PC-3 (cell line): ENCODE data around the gene TGFA. TPM values are rescaled to one million over a fixed set of nuclear protein-coding genes. Genes with fewer than 3 reads are reported as not detected.

ENCODE experiments used
- ATAC-seq: fragments of 200-7000 bp; cut with Tn5 transposase; 2 replicates; pipeline ENCODE4 v1.9.1; 2020; ENCODE audit warnings: mild to moderate bottlenecking, moderate library complexity
- BruUV-seq: library from RNA; stranded (reverse); fragments of 400-500 nt; replicated peaks from 2 replicates; lab custom pipeline; 2021; lab: Mats Ljungman, UMichigan
- CTCF ChIA-PET: fragments of 300-600 bp; sonication (Branson Sonifier 250); formaldehyde crosslinking; loops from one replicate; lab custom pipeline; 2022; ENCODE audit warnings: antibody characterized with exemption; lab: Charles Lee
- POLR2A ChIA-PET: fragments of 300-600 bp; sonication (Branson Sonifier 250); formaldehyde crosslinking; loops from one replicate; lab custom pipeline; 2022; ENCODE audit warnings: antibody characterized with exemption; ENCODE audit not compliant: unreplicated experiment; lab: Charles Lee
- DNase-seq: peaks from one replicate; pipeline ENCODE4 v3.0.0-alpha.2; 2015
- H2AFZ ChIP-seq: fragments of 300-600 bp; sonication (generic); 2 replicates; pipeline ENCODE4 v1.6.0; 2016; ENCODE audit warnings: antibody characterized with exemption, low read length
- H3F3A ChIP-seq: fragments of 300-600 bp; sonication (generic); one replicate; pipeline ENCODE4 v1.6.0; 2017; ENCODE audit warnings: antibody characterized with exemption, low read length, control low read depth, mild to moderate bottlenecking; ENCODE audit not compliant: unreplicated experiment
- H3K27ac ChIP-seq: fragments of 300-600 bp; sonication (generic); 2 replicates; pipeline ENCODE4 v1.5.1; 2016; ENCODE audit warnings: mild to moderate bottlenecking, low read length
- H3K27me3 ChIP-seq: fragments of 300-600 bp; sonication (generic); 2 replicates; pipeline ENCODE4 v1.6.1; 2016; ENCODE audit warnings: low read length, mixed read lengths
- H3K36me3 ChIP-seq: fragments of 300-600 bp; sonication (generic); 2 replicates; pipeline ENCODE4 v1.6.1; 2016; ENCODE audit warnings: low read depth, mixed run types, low read length, mixed read lengths
- H3K4me1 ChIP-seq: fragments of 300-600 bp; sonication (generic); 2 replicates; pipeline ENCODE4 v1.5.1; 2016; ENCODE audit warnings: low read length; ENCODE audit not compliant: insufficient read depth
- H3K4me2 ChIP-seq: fragments of 300-600 bp; sonication (generic); 2 replicates; pipeline ENCODE4 v1.6.0; 2016; ENCODE audit warnings: low read length
- H3K4me3 ChIP-seq: fragments of 300-600 bp; sonication (generic); 2 replicates; pipeline ENCODE4 v1.5.1; 2016; ENCODE audit warnings: mild to moderate bottlenecking, low read length, mixed read lengths
- H3K79me2 ChIP-seq: fragments of 300-600 bp; sonication (generic); 2 replicates; pipeline ENCODE4 v1.6.1; 2017; ENCODE audit warnings: low read length, mixed read lengths
- H3K9ac ChIP-seq: fragments of 300-600 bp; sonication (generic); 2 replicates; pipeline ENCODE4 v1.6.0; 2016; ENCODE audit warnings: mild to moderate bottlenecking, low read length
- H3K9me2 ChIP-seq: fragments of 300-600 bp; sonication (generic); replicated peaks from 2 replicates; pipeline ENCODE4 v1.6.1; 2016; ENCODE audit warnings: mixed run types, low read length, mixed read lengths
- H3K9me3 ChIP-seq: fragments of 300-600 bp; sonication (generic); 2 replicates; pipeline ENCODE4 v1.6.1; 2016; ENCODE audit warnings: low read length, mixed read lengths
- H4K20me1 ChIP-seq: fragments of 300-600 bp; sonication (generic); 2 replicates; pipeline ENCODE4 v1.6.1; 2016; ENCODE audit warnings: low read length, mixed read lengths
- EZH2 ChIP-seq: fragments of 300-600 bp; sonication (generic); IDR thresholded peaks from one replicate; pipeline ENCODE4 v1.6.1; 2017; ENCODE audit warnings: antibody characterized with exemption, mild to moderate bottlenecking, low read length; ENCODE audit not compliant: unreplicated experiment
- EZH2phosphoT487 ChIP-seq: fragments of 300-600 bp; sonication (generic); IDR thresholded peaks from 2 replicates; pipeline ENCODE4 v1.6.1; 2018; ENCODE audit warnings: mild to moderate bottlenecking, antibody characterized with exemption, low read length, borderline replicate concordance
- intact Hi-C: fragments of 100-400 bp; cut with micrococcal nuclease; formaldehyde crosslinking; loops from 2 replicates; pipeline ENCODE4 v1.9.0; 2023
- total RNA-seq: library from RNA; depleted of rRNA; stranded (reverse); fragments of >200 nt; gene quantifications from 2 replicates; pipeline ENCODE4 v1.2.3, GENCODE V29; 2014
- TF ChIP-seq, protein P1 (sequence below): fragments of 300-600 bp; sonication (generic); conservative IDR thresholded peaks from 2 replicates; pipeline ENCODE4 v1.5.1; 2017; ENCODE audit warnings: antibody characterized with exemption, low read depth, mild to moderate bottlenecking, low read length

The TGFA gene
- total RNA-seq, 1 experiment from 2014 or later: 45.0 TPM

GRCh38 chr2:70537840-70538239, 15.8 kb downstream of the TGFA start:
- BruUV-seq: no TSS peak
- TF ChIP-seq EZH2phosphoT487 (no peak), EZH2 (no peak)
- TF ChIP-seq, protein P1, sequence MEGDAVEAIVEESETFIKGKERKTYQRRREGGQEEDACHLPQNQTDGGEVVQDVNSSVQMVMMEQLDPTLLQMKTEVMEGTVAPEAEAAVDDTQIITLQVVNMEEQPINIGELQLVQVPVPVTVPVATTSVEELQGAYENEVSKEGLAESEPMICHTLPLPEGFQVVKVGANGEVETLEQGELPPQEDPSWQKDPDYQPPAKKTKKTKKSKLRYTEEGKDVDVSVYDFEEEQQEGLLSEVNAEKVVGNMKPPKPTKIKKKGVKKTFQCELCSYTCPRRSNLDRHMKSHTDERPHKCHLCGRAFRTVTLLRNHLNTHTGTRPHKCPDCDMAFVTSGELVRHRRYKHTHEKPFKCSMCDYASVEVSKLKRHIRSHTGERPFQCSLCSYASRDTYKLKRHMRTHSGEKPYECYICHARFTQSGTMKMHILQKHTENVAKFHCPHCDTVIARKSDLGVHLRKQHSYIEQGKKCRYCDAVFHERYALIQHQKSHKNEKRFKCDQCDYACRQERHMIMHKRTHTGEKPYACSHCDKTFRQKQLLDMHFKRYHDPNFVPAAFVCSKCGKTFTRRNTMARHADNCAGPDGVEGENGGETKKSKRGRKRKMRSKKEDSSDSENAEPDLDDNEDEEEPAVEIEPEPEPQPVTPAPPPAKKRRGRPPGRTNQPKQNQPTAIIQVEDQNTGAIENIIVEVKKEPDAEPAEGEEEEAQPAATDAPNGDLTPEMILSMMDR: no peak
- intact Hi-C loops: no loop called here
- H3K9me3 ChIP-seq: 0 out of 2 replicates have a peak, but pooled peaks cover 14% of the 10 kb centered on the region
- no peak overlapping the region for H2AFZ ChIP-seq
- ATAC-seq (no peak), DNase-seq (no peak)
- no peaks in the 10 kb centered on the region for H3K9me2 ChIP-seq
- CTCF ChIA-PET: no interaction called here
- peaks cover 70% of the 10 kb centered on the region for H3K4me1 ChIP-seq
- H3K27ac ChIP-seq: no peak overlapping the region
- H3F3A ChIP-seq: no peaks in the 10 kb centered on the region
- H3K9ac ChIP-seq: no peak overlapping the region
- no peaks in the 10 kb centered on the region for H3K27me3 ChIP-seq
- no peaks in the 10 kb centered on the region for H4K20me1 ChIP-seq
- peaks cover 24% of the 10 kb centered on the region for H3K36me3 ChIP-seq
- POLR2A ChIA-PET: no interaction called here
- H3K4me2 ChIP-seq: no peak overlapping the region
- peaks cover 100% of the 10 kb centered on the region for H3K79me2 ChIP-seq
- H3K4me3 ChIP-seq: no peak overlapping the region

DNA sequence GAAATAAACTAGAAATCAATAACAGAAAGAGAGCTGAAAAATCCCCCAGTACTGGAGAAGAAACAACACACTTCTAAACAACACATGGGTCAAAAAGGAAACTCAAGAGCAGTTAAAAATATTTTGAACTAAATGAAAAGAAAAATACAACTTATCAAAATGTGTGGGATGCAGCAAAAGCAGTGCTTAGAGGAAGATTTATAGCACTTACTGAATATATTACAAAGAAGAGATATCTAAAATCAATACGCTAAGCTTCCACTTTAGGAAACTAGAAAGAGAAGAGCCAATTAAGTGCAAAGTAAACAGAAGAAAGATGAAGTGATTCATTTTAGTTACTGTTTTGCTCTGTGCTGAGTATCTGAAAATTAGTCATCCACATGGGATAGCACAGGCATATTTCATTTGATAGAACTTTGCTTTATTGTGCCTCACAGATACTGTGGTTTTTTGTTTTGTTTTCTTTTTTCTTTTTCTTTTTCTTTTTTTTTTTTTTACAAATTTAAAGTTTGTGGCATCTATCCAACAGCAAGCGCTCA, 17.0 kb downstream of the TGFA start:
- ATAC-seq (peak; percentile 11; the same call in 1 of the 2 replicates), DNase-seq (peak; percentile 69)
- POLR2A ChIA-PET: no interaction called here
- Histone ChIP-seq H3K9me2 (no peaks in the 10 kb centered on the region), H3K4me3 (no peak overlapping the region), H4K20me1 (no peaks in the 10 kb centered on the region), H3K4me2 (no peak overlapping the region), H3K9ac (no peak overlapping the region), H3K36me3 (peaks cover 26% of the 10 kb centered on the region), H2AFZ (no peak overlapping the region), H3F3A (no peaks in the 10 kb centered on the region), H3K79me2 (peaks cover 100% of the 10 kb centered on the region), H3K27ac (peak overlapping the region; percentile 39), H3K27me3 (no peaks in the 10 kb centered on the region), H3K4me1 (peaks cover 67% of the 10 kb centered on the region), H3K9me3 (0 out of 2 replicates have a peak, but pooled peaks cover 14% of the 10 kb centered on the region)
- intact Hi-C loops: no loop called here
- no peak for TF ChIP-seq EZH2phosphoT487
- TF ChIP-seq EZH2: no peak
- TF ChIP-seq, protein P1: no peak
- no TSS peak for BruUV-seq
- CTCF ChIA-PET: no interaction called here

DNA sequence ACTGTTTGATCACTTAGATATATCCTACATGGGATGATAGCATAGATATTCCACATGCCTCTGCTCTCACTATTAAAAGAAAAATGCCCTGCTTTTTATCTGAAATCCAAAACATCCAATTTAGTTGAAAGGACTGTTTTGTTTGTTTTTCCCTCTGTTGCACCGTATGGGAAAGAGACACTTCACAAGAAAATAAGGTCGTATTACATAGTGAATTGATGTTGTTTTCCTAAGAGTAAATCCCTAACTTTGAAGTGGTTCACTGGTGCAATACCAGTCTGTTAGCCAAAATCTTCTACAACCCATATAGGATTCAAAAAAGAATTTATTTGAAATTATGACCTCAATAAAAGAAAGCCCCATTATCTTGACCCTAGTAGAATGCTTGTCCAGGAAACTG, 18.1 kb downstream of the TGFA start:
- Histone ChIP-seq H3K27me3 (no peaks in the 10 kb centered on the region), H3K4me2 (no peak overlapping the region), H3K79me2 (peaks cover 100% of the 10 kb centered on the region), H3K9me3 (0 out of 2 replicates have a peak, but pooled peaks cover 14% of the 10 kb centered on the region), H3K27ac (no peak overlapping the region; the same call in 1 of the 2 replicates), H3F3A (no peaks in the 10 kb centered on the region), H2AFZ (no peak overlapping the region), H4K20me1 (no peaks in the 10 kb centered on the region), H3K9me2 (no peaks in the 10 kb centered on the region), H3K36me3 (peaks cover 32% of the 10 kb centered on the region), H3K4me3 (no peak overlapping the region), H3K4me1 (peaks cover 65% of the 10 kb centered on the region), H3K9ac (no peak overlapping the region)
- intact Hi-C loops: loop anchor here (2.0 kb wide), 2 partner anchors 17 to 37 kb away; partner anchors contain the start of gene TGFA
- no peak for DNase-seq
- TF ChIP-seq EZH2phosphoT487: no peak
- TF ChIP-seq, protein P1: no peak
- no peak for TF ChIP-seq EZH2
- no peak for ATAC-seq
- ChIA-PET POLR2A (no interaction called here), CTCF (no interaction called here)
- BruUV-seq: no TSS peak
